HepG2 (cell line): Measurements from ENCODE around the gene HNRNPUL2. TPM values are rescaled to one million over a fixed set of nuclear protein-coding genes. Genes with fewer than 3 reads are reported as not detected.
A peak's percentile ranks its signal among the peaks of the same experiment; 100 is the strongest.

Source experiments
- ATAC-seq: fragments of 200-7000 bp; cut with Tn5 transposase; 3 replicates; pipeline ENCODE4 v1.9.1; 2020; ENCODE audit warnings: mild to moderate bottlenecking, moderate library complexity
- BruUV-seq: library from RNA; stranded (reverse); fragments of 400-500 nt; replicated peaks from 2 replicates; lab custom pipeline; 2021; lab: Mats Ljungman, UMichigan
- CTCF ChIA-PET: fragments of 300-600 bp; formaldehyde crosslinking; extraction: SDS; loops from one replicate; lab custom pipeline; 2021; ENCODE audit warnings: low total read pairs, inconsistent platforms, low intra/inter-chr PET ratio; lab: Yijun Ruan, JAX
- POLR2A ChIA-PET: fragments of 350-600 bp; sonication (Branson Sonifier 250); formaldehyde crosslinking; loops from one replicate; lab custom pipeline; 2020; ENCODE audit warnings: antibody characterized with exemption, inconsistent platforms; lab: Yijun Ruan, JAX
- DNase-seq: peaks from one replicate; pipeline ENCODE4 v3.0.0-alpha.2; 2015; ENCODE audit warnings: low spot score
- FAIRE-seq: peaks from 3 replicates; lab custom pipeline; 2011; peaks lifted over from hg19 to GRCh38; lab: Jason Lieb, UNC
- H2AFZ ChIP-seq: one replicate; pipeline ENCODE4 v1.6.1; 2011; ENCODE audit warnings: low read length, inconsistent platforms
- H3K27ac ChIP-seq: fragments of 300-600 bp; 3 replicates; pipeline ENCODE4 v1.8.0; 2011; ENCODE audit warnings: mixed run types, mild to moderate bottlenecking, mixed read lengths, low read length, inconsistent platforms; ENCODE audit not compliant: insufficient read depth; ENCODE audit errors: extremely low read length
- H3K27me3 ChIP-seq, 2 experiments: fragments of 200-600 bp in 1 of 2; 2 replicates in 1 of 2; 3 replicates in 1 of 2; pipeline versions ENCODE4 v1.6.0 to v1.8.0; 2011; ENCODE audit warnings: low read length in 2 of 2, mild to moderate bottlenecking in 2 of 2, moderate library complexity in 2 of 2, inconsistent platforms in 1 of 2; ENCODE audit not compliant: insufficient read depth in 2 of 2, control insufficient read depth in 1 of 2
- H3K36me3 ChIP-seq, 2 experiments: fragments of 200-600 bp in 1 of 2; replicated peaks in 1 of 2; 2 replicates in 1 of 2; 3 replicates in 1 of 2; pipeline versions ENCODE4 v1.5.1 to v1.8.0; 2011; ENCODE audit warnings: low read length in 2 of 2, inconsistent platforms in 1 of 2; ENCODE audit not compliant: insufficient read depth in 2 of 2, control insufficient read depth in 1 of 2
- H3K4me1 ChIP-seq: 2 replicates; pipeline ENCODE4 v1.5.1; 2012; ENCODE audit warnings: low read length, inconsistent platforms; ENCODE audit not compliant: insufficient read depth
- H3K4me2 ChIP-seq: 2 replicates; pipeline ENCODE4 v1.6.0; 2011; ENCODE audit warnings: low read depth, low read length, inconsistent platforms
- H3K4me3 ChIP-seq, 3 experiments: fragments of 200-600 bp in 1 of 3; sonication (generic), shearing (Covaris generic) in 1 of 3; replicated peaks in 1 of 3; 2 replicates each; pipeline ENCODE4 v1.5.1; 2011 to 2016; ENCODE audit warnings: low read length in 3 of 3, inconsistent platforms in 2 of 3, low read depth in 2 of 3, mild to moderate bottlenecking in 2 of 3, control low read depth in 1 of 3, mixed read lengths in 1 of 3; ENCODE audit not compliant: insufficient read depth in 1 of 3
- H3K79me2 ChIP-seq: one replicate; pipeline ENCODE4 v1.6.1; 2011; ENCODE audit warnings: low read length, inconsistent platforms; ENCODE audit not compliant: insufficient read depth
- H3K9ac ChIP-seq: 2 replicates; pipeline ENCODE4 v1.6.0; 2011; ENCODE audit warnings: mild to moderate bottlenecking, low read depth, low read length, inconsistent platforms; ENCODE audit not compliant: insufficient read depth
- H3K9me3 ChIP-seq: 2 replicates; pipeline ENCODE4 v1.5.1; 2012; ENCODE audit warnings: mild to moderate bottlenecking, low read length
- H4K20me1 ChIP-seq: 2 replicates; pipeline ENCODE4 v1.6.0; 2011; ENCODE audit warnings: inconsistent platforms, mild to moderate bottlenecking, low read length, moderate library complexity; ENCODE audit not compliant: insufficient read depth
- ERF ChIP-seq: IDR thresholded peaks from 2 replicates; pipeline ENCODE4 v1.6.1; 2018; ENCODE audit warnings: missing biosample characterization, missing genetic modification reagents
- HNRNPH1 ChIP-seq: fragments of 200-400 bp; formaldehyde crosslinking; optimal IDR thresholded peaks from 2 replicates; pipeline ENCODE3; 2017; ENCODE audit warnings: mild to moderate bottlenecking, low read depth, low read length
- HOXA5 ChIP-seq: sonication (generic); formaldehyde crosslinking; IDR thresholded peaks from 2 replicates; pipeline ENCODE4 v1.4.0; 2020; ENCODE audit warnings: missing genetic modification reagents
- KAT8 ChIP-seq: IDR thresholded peaks from 2 replicates; pipeline ENCODE4 v1.6.1; 2016; ENCODE audit warnings: missing genetic modification reagents, missing compliant biosample characterization
- MTF2 ChIP-seq: sonication (generic); formaldehyde crosslinking; IDR thresholded peaks from 2 replicates; pipeline ENCODE4 v1.5.0; 2020; ENCODE audit warnings: missing genetic modification reagents, borderline replicate concordance
- NPAS2 ChIP-seq: sonication (generic); formaldehyde crosslinking; IDR thresholded peaks from 2 replicates; pipeline ENCODE4 v1.8.0; 2022; ENCODE audit warnings: mild to moderate bottlenecking, missing genetic modification reagents, borderline replicate concordance
- NR2F6 ChIP-seq, 2 experiments: IDR thresholded peaks; 2 replicates each; pipeline ENCODE4 v1.6.1; 2016; ENCODE audit warnings: antibody characterized with exemption in 1 of 2, mild to moderate bottlenecking in 1 of 2
- PHF8 ChIP-seq: sonication (generic); formaldehyde crosslinking; IDR thresholded peaks from 2 replicates; pipeline ENCODE4 v1.5.0; 2020; ENCODE audit warnings: missing genetic modification reagents
- POLR2AphosphoS5 ChIP-seq: IDR thresholded peaks from 2 replicates; pipeline ENCODE4 v1.6.1; 2012; ENCODE audit warnings: low read depth, low read length
- TEAD2 ChIP-seq: sonication (generic); formaldehyde crosslinking; IDR thresholded peaks from 2 replicates; pipeline ENCODE4 v1.9.0; 2021; ENCODE audit warnings: missing genetic modification reagents
- U2AF1 ChIP-seq: fragments of 200-400 bp; formaldehyde crosslinking; optimal IDR thresholded peaks from 2 replicates; pipeline ENCODE3; 2017; ENCODE audit warnings: mild to moderate bottlenecking, low read depth, low read length
- WGBS: methylation state at CpG from one replicate; pipeline ENCODE4 v1.1.6; 2017; ENCODE audit warnings: low lambda C conversion rate; 5-methylcytosine and 5-hydroxymethylcytosine counted together
- in situ Hi-C: cut with HindIII; loops from 2 replicates; pipeline ENCODE4 v1.10.0; 2017; ENCODE audit warnings: low pct_unique_long_range_greater_than_20kb; ENCODE audit not compliant: extremely low pct_ligation_motif_present
- intact Hi-C: fragments of 100-400 bp; cut with micrococcal nuclease; formaldehyde crosslinking; loops from one replicate; pipeline ENCODE4 v1.10.0; 2022; ENCODE audit not compliant: unreplicated experiment
- polyA plus RNA-seq, 8 experiments: library from polyadenylated mRNA; depleted of rRNA in 3 of 8; stranded (reverse) in 7 of 8; unstranded in 1 of 8; fragments of >200 nt; fragmentation: Illumina TruSeq in 4 of 8; extraction: Trizol in 4 of 8; gene quantifications; 2 replicates each; pipeline versions ENCODE4 v1.2.1 to v1.2.3, GENCODE V29; 2011 to 2016; ENCODE audit warnings: low read depth in 4 of 8, missing spikeins in 1 of 8, mixed read lengths in 1 of 8; ENCODE audit not compliant: insufficient read depth in 1 of 8
- total RNA-seq, 5 experiments: library from RNA; depleted of rRNA; stranded (reverse); fragments of >200 nt; fragmentation: Illumina TruSeq; extraction: Trizol; gene quantifications; 2 replicates each; pipeline ENCODE4 v1.2.3, GENCODE V29; 2016; ENCODE audit warnings: low read depth in 1 of 5
- TF ChIP-seq, protein P1 (sequence below): sonication (generic); formaldehyde crosslinking; IDR thresholded peaks from 2 replicates; pipeline ENCODE4 v1.4.0; 2020; ENCODE audit warnings: missing genetic modification reagents; ENCODE audit errors: not compliant biosample characterization
- TF ChIP-seq, protein P2 (sequence below): fragments of 450-650 bp; IDR thresholded peaks from 2 replicates; pipeline ENCODE4 v1.6.1; 2017
- TF ChIP-seq, protein P3 (sequence below): sonication (generic); formaldehyde crosslinking; IDR thresholded peaks from 2 replicates; pipeline ENCODE4 v1.9.0; 2021; ENCODE audit warnings: missing genetic modification reagents, borderline replicate concordance
- TF ChIP-seq, protein P4 (sequence below): sonication (generic); formaldehyde crosslinking; IDR thresholded peaks from 2 replicates; pipeline ENCODE4 v1.4.0; 2020; ENCODE audit warnings: missing genetic modification reagents, mild to moderate bottlenecking, borderline replicate concordance

HNRNPUL2 gene
- total and polyA plus RNA-seq, 2 of the 13 experiments (the other 11 are each of a cell fraction or from before 2014, with no cell fraction given): 8.4 to 9.6 TPM

DNA sequence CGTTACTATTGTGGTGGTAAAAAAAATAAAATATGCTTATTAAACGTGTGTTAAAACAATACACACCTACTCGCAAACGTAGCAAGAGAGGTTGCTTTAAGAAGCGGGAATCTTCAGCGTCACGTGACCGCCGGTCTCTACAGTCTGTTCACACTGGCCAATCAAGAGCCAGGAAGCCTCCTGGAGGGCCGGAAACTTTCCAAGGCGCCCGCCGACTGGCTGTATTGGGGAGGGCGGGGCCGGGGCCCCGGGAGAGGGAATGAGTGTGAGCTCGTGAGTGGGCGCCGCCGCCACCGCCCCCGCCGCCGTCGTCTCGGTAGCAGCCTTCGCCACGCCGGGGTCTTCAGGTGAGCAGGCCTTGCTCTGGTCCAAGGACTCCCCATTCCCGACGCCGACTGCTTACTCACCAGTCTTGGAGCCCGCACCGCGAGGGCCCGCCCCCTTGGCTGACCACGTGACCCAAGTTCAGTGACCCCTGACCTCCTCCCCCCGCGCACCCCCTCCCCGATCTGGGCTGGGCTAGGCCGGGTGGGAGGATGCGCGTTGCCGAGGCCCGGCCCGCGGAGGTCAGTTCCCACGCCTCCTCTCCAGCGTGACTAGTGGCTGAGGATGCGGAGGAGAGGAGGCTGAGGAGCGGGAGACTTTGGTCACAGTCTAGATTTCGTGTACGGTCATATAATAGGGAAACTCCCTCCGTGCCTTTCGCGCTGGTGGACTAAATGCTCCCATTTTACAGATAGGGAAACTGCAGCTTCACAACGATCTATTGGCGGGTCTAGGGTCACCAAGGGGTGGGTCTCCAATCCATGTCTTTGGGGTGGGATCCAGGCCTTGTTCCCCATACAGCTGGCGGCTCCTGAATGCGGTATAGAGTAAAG is 44.1 kb upstream of the HNRNPUL2 start, which contains the start of gene TAF6L (continued):
- TF ChIP-seq HNRNPH1: no peak
- TF ChIP-seq, protein P1, sequence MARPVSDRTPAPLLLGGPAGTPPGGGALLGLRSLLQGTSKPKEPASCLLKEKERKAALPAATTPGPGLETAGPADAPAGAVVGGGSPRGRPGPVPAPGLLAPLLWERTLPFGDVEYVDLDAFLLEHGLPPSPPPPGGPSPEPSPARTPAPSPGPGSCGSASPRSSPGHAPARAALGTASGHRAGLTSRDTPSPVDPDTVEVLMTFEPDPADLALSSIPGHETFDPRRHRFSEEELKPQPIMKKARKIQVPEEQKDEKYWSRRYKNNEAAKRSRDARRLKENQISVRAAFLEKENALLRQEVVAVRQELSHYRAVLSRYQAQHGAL (CRISPR knock-in tag): no peak
- TF ChIP-seq KAT8: peak; percentile 66; the same call in 1 of the 2 replicates

DNA sequence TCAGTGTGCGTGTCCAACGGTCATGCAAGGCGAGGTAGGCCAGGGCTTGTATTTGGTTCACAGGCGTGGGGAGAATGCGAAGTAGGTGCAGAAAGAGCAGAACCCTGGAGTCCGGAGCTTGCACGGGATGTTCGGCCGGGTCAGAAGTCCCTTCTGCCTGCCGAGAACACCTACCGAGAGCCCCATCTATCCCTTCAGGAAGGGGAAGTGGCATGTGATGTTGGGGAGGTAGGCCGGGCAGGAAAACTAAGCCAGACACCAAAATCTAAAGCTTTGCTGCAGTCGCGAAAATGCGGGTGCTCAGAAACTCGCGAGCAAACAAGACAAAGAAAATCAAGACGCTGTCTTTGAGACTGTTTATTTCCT is 43.5 kb upstream of the HNRNPUL2 start:
- ChIA-PET CTCF (no interaction called here), POLR2A (interaction anchor here (0.7 to 4.9 kb wide), 21 partner anchors 10 to 179 kb away, joined by 3 to 68 read pairs (median 8); partner anchors contain the start of genes BSCL2, C11orf98, CSKMT and HNRNPUL2)
- FAIRE-seq (no peak), ATAC-seq (peak; percentile 51), DNase-seq (peak; percentile 24)
- no peaks in the 10 kb centered on the region; a peak in 1 of 5 replicates for H3K27me3 ChIP-seq
- peak overlapping the region; percentile 92 for H3K27ac ChIP-seq
- H2AFZ ChIP-seq: peak overlapping the region; percentile 84
- peak overlapping the region; percentile 76 for H3K9ac ChIP-seq
- H4K20me1 ChIP-seq: no peaks in the 10 kb centered on the region
- in situ Hi-C loops: no loop called here
- peak overlapping the region; percentile 63 to 78 (median 65) for H3K4me3 ChIP-seq
- H3K4me1 ChIP-seq: peaks cover 23% of the 10 kb centered on the region
- peaks cover 6 to 15% of the 10 kb centered on the region in 2 experiments for H3K36me3 ChIP-seq
- WGBS: under 1% methylated on average over 18 of the region's 18 CpGs
- H3K9me3 ChIP-seq: no peaks in the 10 kb centered on the region
- TSS peak; percentile 68 for BruUV-seq
- H3K79me2 ChIP-seq: peaks cover 10% of the 10 kb centered on the region
- intact Hi-C loops: no loop called here
- H3K4me2 ChIP-seq: peak overlapping the region; percentile 95
- TF ChIP-seq HOXA5: peak; percentile 53; the same call in 1 of the 2 replicates
- TF ChIP-seq, protein P2, sequence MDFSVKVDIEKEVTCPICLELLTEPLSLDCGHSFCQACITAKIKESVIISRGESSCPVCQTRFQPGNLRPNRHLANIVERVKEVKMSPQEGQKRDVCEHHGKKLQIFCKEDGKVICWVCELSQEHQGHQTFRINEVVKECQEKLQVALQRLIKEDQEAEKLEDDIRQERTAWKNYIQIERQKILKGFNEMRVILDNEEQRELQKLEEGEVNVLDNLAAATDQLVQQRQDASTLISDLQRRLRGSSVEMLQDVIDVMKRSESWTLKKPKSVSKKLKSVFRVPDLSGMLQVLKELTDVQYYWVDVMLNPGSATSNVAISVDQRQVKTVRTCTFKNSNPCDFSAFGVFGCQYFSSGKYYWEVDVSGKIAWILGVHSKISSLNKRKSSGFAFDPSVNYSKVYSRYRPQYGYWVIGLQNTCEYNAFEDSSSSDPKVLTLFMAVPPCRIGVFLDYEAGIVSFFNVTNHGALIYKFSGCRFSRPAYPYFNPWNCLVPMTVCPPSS: no peak
- TF ChIP-seq ERF (CRISPR knock-in tag): no peak
- TF ChIP-seq MTF2 (CRISPR knock-in tag): no peak
- TF ChIP-seq U2AF1: no peak
- no peak for TF ChIP-seq TEAD2 (CRISPR knock-in tag)
- TF ChIP-seq NR2F6 (IDR thresholded peaks at IDR 0.05): no peak
- no peak for TF ChIP-seq NR2F6 (CRISPR knock-in tag; IDR thresholded peaks at IDR 0.05)
- TF ChIP-seq, protein P3, sequence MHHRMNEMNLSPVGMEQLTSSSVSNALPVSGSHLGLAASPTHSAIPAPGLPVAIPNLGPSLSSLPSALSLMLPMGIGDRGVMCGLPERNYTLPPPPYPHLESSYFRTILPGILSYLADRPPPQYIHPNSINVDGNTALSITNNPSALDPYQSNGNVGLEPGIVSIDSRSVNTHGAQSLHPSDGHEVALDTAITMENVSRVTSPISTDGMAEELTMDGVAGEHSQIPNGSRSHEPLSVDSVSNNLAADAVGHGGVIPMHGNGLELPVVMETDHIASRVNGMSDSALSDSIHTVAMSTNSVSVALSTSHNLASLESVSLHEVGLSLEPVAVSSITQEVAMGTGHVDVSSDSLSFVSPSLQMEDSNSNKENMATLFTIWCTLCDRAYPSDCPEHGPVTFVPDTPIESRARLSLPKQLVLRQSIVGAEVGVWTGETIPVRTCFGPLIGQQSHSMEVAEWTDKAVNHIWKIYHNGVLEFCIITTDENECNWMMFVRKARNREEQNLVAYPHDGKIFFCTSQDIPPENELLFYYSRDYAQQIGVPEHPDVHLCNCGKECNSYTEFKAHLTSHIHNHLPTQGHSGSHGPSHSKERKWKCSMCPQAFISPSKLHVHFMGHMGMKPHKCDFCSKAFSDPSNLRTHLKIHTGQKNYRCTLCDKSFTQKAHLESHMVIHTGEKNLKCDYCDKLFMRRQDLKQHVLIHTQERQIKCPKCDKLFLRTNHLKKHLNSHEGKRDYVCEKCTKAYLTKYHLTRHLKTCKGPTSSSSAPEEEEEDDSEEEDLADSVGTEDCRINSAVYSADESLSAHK (CRISPR knock-in tag): no peak
- TF ChIP-seq, protein P4, sequence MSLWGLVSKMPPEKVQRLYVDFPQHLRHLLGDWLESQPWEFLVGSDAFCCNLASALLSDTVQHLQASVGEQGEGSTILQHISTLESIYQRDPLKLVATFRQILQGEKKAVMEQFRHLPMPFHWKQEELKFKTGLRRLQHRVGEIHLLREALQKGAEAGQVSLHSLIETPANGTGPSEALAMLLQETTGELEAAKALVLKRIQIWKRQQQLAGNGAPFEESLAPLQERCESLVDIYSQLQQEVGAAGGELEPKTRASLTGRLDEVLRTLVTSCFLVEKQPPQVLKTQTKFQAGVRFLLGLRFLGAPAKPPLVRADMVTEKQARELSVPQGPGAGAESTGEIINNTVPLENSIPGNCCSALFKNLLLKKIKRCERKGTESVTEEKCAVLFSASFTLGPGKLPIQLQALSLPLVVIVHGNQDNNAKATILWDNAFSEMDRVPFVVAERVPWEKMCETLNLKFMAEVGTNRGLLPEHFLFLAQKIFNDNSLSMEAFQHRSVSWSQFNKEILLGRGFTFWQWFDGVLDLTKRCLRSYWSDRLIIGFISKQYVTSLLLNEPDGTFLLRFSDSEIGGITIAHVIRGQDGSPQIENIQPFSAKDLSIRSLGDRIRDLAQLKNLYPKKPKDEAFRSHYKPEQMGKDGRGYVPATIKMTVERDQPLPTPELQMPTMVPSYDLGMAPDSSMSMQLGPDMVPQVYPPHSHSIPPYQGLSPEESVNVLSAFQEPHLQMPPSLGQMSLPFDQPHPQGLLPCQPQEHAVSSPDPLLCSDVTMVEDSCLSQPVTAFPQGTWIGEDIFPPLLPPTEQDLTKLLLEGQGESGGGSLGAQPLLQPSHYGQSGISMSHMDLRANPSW (CRISPR knock-in tag): no peak
- TF ChIP-seq NPAS2 (CRISPR knock-in tag): no peak
- TF ChIP-seq PHF8 (CRISPR knock-in tag): no peak
- TF ChIP-seq POLR2AphosphoS5: peak; percentile 5; the same call in 1 of the 2 replicates
